WTC11 (cell line): ENCODE measurements around the gene AUP1. TPM values are rescaled to one million over a fixed set of nuclear protein-coding genes. Genes with fewer than 3 reads are reported as not detected.

Experiments
- ATAC-seq: fragments of 200-7000 bp; cut with Tn5 transposase; 2 replicates; pipeline ENCODE4 v1.10.0; 2021; ENCODE audit warnings: mild to moderate bottlenecking, moderate library complexity
- CTCF ChIA-PET: fragments of 300-600 bp; sonication (Branson Sonifier 250); formaldehyde crosslinking; loops from one replicate; lab custom pipeline; 2021; ENCODE audit warnings: antibody characterized with exemption; lab: Charles Lee
- POLR2A ChIA-PET: fragments of 350-600 bp; sonication (Branson Sonifier 250); formaldehyde crosslinking; loops from one replicate; lab custom pipeline; 2021; ENCODE audit warnings: antibody characterized with exemption; lab: Charles Lee
- DNase-seq: peaks from one replicate; pipeline ENCODE4 v3.0.0; 2021; ENCODE audit warnings: low spot score
- H3K27ac Mint-ChIP-seq: 2 replicates; pipeline ENCODE4 v1.8.0; 2021; ENCODE audit warnings: mixed read lengths
- H3K27me3 Mint-ChIP-seq: 2 replicates; pipeline ENCODE4 v1.8.0; 2021; ENCODE audit warnings: low read depth, mild to moderate bottlenecking, moderate library complexity, mixed read lengths
- H3K36me3 Mint-ChIP-seq: 2 replicates; pipeline ENCODE4 v1.8.0; 2021; ENCODE audit warnings: mixed read lengths
- H3K4me1 Mint-ChIP-seq: 2 replicates; pipeline ENCODE4 v1.8.0; 2022; ENCODE audit warnings: mixed read lengths
- H3K4me3 Mint-ChIP-seq: 2 replicates; pipeline ENCODE4 v1.8.0; 2021; ENCODE audit warnings: mild to moderate bottlenecking, moderate library complexity, mixed read lengths
- H3K9me3 Mint-ChIP-seq: 2 replicates; pipeline ENCODE4 v1.8.0; 2021; ENCODE audit warnings: mixed read lengths
- ELF4 ChIP-seq: sonication (generic); formaldehyde crosslinking; IDR thresholded peaks from 2 replicates; pipeline ENCODE4 v1.8.1; 2022; ENCODE audit warnings: low read depth, mild to moderate bottlenecking, moderate library complexity, missing genetic modification reagents
- FOXK1 ChIP-seq: sonication (generic); formaldehyde crosslinking; IDR thresholded peaks from 2 replicates; pipeline ENCODE4 v1.8.0; 2022; ENCODE audit warnings: mild to moderate bottlenecking, moderate library complexity, missing genetic modification reagents
- JUN ChIP-seq: sonication (generic); formaldehyde crosslinking; IDR thresholded peaks from 2 replicates; pipeline ENCODE4 v1.8.0; 2023; ENCODE audit warnings: mild to moderate bottlenecking, missing genetic modification reagents
- MYBL2 ChIP-seq: sonication (generic); formaldehyde crosslinking; IDR thresholded peaks from 2 replicates; pipeline ENCODE4 v1.8.1; 2023; ENCODE audit warnings: mild to moderate bottlenecking, moderate library complexity, missing genetic modification reagents
- NFE2L1 ChIP-seq: sonication (generic); formaldehyde crosslinking; IDR thresholded peaks from 2 replicates; pipeline ENCODE4 v1.8.1; 2023; ENCODE audit warnings: missing genetic modification reagents
- NFYB ChIP-seq: sonication (generic); formaldehyde crosslinking; conservative IDR thresholded peaks from 2 replicates; pipeline ENCODE4 v1.8.0; 2022; ENCODE audit warnings: low read depth, missing genetic modification reagents
- ZNF138 ChIP-seq: sonication (generic); formaldehyde crosslinking; conservative IDR thresholded peaks from 2 replicates; pipeline ENCODE4 v1.8.1; 2022; ENCODE audit warnings: mild to moderate bottlenecking, moderate library complexity, missing genetic modification reagents
- ZNF317 ChIP-seq: sonication (generic); formaldehyde crosslinking; IDR thresholded peaks from 2 replicates; pipeline ENCODE4 v1.8.1; 2023; ENCODE audit warnings: low read depth, mild to moderate bottlenecking, moderate library complexity, missing genetic modification reagents, borderline replicate concordance
- total RNA-seq: library from RNA; stranded (reverse); gene quantifications from 3 replicates; pipeline ENCODE4 v1.2.3, GENCODE V29; 2021
- TF ChIP-seq, protein P1 (sequence below): fragments of 250-450 bp; sonication (Bioruptor Pico); IDR thresholded peaks from 2 replicates; pipeline ENCODE4 v2.1.2; 2022; ENCODE audit warnings: mild to moderate bottlenecking, moderate library complexity
- TF ChIP-seq, protein P2 (sequence below): sonication (generic); formaldehyde crosslinking; IDR thresholded peaks from 2 replicates; pipeline ENCODE4 v1.8.1; 2023; ENCODE audit warnings: mild to moderate bottlenecking, missing genetic modification reagents
- TF ChIP-seq, protein P3 (sequence below): sonication (generic); formaldehyde crosslinking; IDR thresholded peaks from 2 replicates; pipeline ENCODE4 v1.8.1; 2023; ENCODE audit warnings: mild to moderate bottlenecking, missing genetic modification reagents, borderline replicate concordance
- TF ChIP-seq, protein P4 (sequence below): fragments of 250-450 bp; sonication (Bioruptor Pico); IDR thresholded peaks from 2 replicates; pipeline ENCODE4 v1.8.0; 2021; ENCODE audit warnings: mild to moderate bottlenecking
- TF ChIP-seq, protein P5 (sequence below): sonication (generic); formaldehyde crosslinking; IDR thresholded peaks from 2 replicates; pipeline ENCODE4 v1.8.1; 2022; ENCODE audit warnings: mild to moderate bottlenecking, missing genetic modification reagents, moderate library complexity, borderline replicate concordance

AUP1 gene
- total RNA-seq, 1 experiment from 2014 or later = 84.9 TPM

DNA sequence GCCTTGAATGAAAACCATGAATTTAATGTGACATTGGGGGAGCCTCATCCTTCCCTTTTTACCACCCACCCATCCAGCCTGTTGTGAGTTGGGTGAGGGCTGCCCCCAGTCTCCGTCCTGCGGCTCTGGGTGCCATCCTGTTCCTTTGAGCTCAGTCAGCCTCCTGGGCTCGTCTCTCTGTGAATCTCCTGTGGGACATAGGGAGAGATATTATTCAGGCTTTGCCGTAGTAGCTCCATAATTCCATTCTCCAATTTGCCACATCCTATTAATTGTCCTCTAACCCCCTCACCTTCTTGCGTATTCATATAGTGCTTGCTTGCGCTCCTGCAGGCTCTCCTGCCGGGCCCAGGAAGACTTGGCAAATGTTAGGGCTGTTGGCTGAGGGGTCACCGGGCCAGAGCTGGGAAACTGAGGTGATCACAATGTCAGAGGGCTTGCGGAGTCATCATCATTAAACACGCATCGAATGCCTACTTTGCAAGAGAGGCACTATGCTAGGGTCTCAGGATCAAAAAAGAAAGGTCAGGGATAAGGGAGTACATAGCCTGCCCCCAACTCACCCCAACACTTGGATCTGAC is 2.8 kb downstream of the AUP1 start:
- Mint-ChIP-seq H3K27me3 (peaks cover 21% of the 10 kb centered on the region), H3K4me3 (peak overlapping the region; percentile 41), H3K9me3 (0 out of 2 replicates have a peak, but pooled peaks cover 3% of the 10 kb centered on the region), H3K4me1 (peaks cover 14% of the 10 kb centered on the region), H3K27ac (no peak overlapping the region), H3K36me3 (peaks cover 21% of the 10 kb centered on the region)
- no peak for ATAC-seq
- ChIA-PET POLR2A (interaction anchor here (0.6 to 1.1 kb wide), 2 partner anchors 18 to 44 kb away, joined by 3 to 4 read pairs; partner anchors contain the start of genes CCDC142 and TTC31), CTCF (interaction anchor here (1.0 to 1.5 kb wide), 6 partner anchors 9 to 51 kb away, joined by 3 to 5 read pairs (median 4); partner anchors contain the start of genes CCDC142 and TTC31)
- DNase-seq = no peak
- TF ChIP-seq ELF4 (CRISPR knock-in tag) (no peak), JUN (no peak), MYBL2 (CRISPR knock-in tag) (no peak), NFYB (CRISPR knock-in tag) (no peak)
- TF ChIP-seq, protein P1, sequence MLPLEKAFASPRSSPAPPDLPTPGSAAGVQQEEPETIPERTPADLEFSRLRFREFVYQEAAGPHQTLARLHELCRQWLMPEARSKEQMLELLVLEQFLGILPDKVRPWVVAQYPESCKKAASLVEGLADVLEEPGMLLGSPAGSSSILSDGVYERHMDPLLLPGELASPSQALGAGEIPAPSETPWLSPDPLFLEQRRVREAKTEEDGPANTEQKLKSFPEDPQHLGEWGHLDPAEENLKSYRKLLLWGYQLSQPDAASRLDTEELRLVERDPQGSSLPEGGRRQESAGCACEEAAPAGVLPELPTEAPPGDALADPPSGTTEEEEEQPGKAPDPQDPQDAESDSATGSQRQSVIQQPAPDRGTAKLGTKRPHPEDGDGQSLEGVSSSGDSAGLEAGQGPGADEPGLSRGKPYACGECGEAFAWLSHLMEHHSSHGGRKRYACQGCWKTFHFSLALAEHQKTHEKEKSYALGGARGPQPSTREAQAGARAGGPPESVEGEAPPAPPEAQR (CRISPR knock-in tag) = no peak
- TF ChIP-seq, protein P2, sequence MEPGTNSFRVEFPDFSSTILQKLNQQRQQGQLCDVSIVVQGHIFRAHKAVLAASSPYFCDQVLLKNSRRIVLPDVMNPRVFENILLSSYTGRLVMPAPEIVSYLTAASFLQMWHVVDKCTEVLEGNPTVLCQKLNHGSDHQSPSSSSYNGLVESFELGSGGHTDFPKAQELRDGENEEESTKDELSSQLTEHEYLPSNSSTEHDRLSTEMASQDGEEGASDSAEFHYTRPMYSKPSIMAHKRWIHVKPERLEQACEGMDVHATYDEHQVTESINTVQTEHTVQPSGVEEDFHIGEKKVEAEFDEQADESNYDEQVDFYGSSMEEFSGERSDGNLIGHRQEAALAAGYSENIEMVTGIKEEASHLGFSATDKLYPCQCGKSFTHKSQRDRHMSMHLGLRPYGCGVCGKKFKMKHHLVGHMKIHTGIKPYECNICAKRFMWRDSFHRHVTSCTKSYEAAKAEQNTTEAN (CRISPR knock-in tag) = no peak
- TF ChIP-seq, protein P3, sequence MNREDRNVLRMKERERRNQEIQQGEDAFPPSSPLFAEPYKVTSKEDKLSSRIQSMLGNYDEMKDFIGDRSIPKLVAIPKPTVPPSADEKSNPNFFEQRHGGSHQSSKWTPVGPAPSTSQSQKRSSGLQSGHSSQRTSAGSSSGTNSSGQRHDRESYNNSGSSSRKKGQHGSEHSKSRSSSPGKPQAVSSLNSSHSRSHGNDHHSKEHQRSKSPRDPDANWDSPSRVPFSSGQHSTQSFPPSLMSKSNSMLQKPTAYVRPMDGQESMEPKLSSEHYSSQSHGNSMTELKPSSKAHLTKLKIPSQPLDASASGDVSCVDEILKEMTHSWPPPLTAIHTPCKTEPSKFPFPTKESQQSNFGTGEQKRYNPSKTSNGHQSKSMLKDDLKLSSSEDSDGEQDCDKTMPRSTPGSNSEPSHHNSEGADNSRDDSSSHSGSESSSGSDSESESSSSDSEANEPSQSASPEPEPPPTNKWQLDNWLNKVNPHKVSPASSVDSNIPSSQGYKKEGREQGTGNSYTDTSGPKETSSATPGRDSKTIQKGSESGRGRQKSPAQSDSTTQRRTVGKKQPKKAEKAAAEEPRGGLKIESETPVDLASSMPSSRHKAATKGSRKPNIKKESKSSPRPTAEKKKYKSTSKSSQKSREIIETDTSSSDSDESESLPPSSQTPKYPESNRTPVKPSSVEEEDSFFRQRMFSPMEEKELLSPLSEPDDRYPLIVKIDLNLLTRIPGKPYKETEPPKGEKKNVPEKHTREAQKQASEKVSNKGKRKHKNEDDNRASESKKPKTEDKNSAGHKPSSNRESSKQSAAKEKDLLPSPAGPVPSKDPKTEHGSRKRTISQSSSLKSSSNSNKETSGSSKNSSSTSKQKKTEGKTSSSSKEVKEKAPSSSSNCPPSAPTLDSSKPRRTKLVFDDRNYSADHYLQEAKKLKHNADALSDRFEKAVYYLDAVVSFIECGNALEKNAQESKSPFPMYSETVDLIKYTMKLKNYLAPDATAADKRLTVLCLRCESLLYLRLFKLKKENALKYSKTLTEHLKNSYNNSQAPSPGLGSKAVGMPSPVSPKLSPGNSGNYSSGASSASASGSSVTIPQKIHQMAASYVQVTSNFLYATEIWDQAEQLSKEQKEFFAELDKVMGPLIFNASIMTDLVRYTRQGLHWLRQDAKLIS (CRISPR knock-in tag) = no peak

DNA sequence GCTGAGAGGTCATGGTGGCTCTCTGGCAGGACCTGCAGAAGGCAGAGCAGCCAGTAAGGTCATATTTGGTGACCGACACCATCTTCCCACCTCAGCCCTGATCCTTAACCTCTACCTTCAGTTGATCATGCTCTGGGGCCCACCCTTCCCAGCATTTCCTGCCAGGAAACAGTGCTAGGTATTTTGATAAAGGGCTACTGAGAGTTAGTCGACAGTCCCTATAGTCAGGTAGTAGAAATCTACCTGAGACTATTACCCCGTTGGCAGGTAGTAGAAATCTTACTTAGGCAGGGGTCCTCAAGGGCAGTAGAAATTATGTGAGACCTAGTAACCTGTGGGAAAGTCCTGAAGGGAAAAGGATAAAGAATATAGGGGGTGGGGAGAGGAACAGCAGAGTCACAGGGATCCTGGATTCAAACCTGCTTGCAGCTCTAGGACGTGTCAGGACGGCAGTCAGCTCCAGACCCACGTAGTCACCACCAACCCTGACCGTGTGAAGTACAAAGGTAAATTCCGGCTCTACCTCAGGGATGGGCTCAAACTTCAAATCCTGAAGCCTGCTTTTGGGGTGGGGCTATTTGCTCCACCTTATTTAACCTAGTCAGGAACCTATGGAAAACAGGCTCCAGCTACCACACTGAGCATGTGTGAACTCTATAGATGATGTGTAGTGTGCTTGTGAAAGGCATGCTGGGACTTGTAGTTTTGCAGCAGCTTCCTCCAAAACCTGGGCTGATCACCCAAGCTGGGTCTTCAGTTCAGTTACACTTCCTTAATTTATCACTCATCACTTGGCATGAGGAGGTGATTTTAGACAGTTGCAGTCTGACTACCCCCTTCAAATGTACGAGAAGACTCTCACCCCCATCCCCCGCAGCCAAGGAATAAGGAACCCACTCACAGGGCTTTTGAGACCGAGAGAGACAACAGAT is 3.5 kb downstream of the AUP1 start, which contains the start of gene DQX1:
DQX1 (minus strand) TSS at position 515 of the 932 bp plus-strand sequence; CDS start at position 13, 502 bp downstream.
- peak within 1 kb of the TSS; percentile 41 for H3K4me3 Mint-ChIP-seq
- TF ChIP-seq FOXK1 (no peak), ZNF317 (CRISPR knock-in tag) (peak; percentile 98)
- DNase-seq (no peak), ATAC-seq (peak; percentile 21)
- peaks cover 21% of the 10 kb centered on the region for H3K36me3 Mint-ChIP-seq
- CTCF ChIA-PET = interaction anchor here (0.7 to 1.5 kb wide), 7 partner anchors 9 to 348 kb away, joined by 3 to 5 read pairs (median 4); partner anchors contain the start of genes CCDC142, MOB1A and TTC31
- POLR2A ChIA-PET = interaction anchor here (0.6 to 1.1 kb wide), 2 partner anchors 18 to 44 kb away, joined by 3 to 4 read pairs; partner anchors contain the start of genes CCDC142 and TTC31
- peaks cover 27% of the 10 kb centered on the region for H3K27me3 Mint-ChIP-seq
- peaks cover 14% of the 10 kb centered on the region for H3K4me1 Mint-ChIP-seq
- 0 out of 2 replicates have a peak, but pooled peaks cover 3% of the 10 kb centered on the region for H3K9me3 Mint-ChIP-seq
- peak within 1 kb of the TSS; percentile 60; the same call in 1 of the 2 replicates for H3K27ac Mint-ChIP-seq

DNA sequence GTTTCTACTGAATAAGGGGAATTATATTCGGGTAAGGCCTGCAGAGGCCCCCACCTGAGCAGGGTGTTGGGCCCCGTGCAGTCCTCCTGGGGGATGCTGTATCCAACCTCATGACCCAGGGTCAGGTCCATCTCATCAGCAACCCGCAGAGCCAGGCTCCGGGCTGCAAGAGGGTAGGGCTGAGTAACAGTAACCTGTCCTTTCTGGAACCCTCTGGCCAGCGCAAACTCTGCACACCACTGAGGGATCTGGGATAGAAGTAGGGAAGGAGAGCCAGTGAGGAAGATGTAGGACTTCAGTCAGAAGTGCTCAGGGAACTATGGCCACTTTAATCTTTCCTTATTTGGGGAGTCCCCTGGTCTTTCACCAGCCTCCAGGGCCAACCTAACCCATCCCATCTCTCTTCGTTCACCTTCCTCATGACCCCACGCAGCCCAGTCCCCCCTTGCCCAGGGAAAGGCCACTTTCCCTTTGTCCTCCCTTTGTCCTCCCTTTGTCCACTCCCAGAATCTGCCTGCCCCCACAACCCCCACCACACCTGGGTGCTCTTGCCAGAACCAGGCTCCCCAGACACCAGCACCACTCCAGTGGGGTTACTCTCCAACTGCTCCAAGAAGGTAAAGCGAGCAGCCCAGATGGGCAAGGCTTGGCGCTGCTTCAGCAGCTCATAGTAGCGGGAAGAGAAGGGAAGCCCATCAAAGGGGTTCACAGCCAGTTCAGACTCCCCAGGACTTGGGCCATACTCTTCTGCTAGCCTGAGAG is 4.4 kb downstream of the AUP1 start:
- H3K4me1 Mint-ChIP-seq = peaks cover 11% of the 10 kb centered on the region
- DNase-seq = no peak
- H3K27me3 Mint-ChIP-seq = peaks cover 36% of the 10 kb centered on the region
- no peak for ATAC-seq
- H3K9me3 Mint-ChIP-seq = 0 out of 2 replicates have a peak, but pooled peaks cover 3% of the 10 kb centered on the region
- no peak overlapping the region for H3K27ac Mint-ChIP-seq
- CTCF ChIA-PET = interaction anchor here (1.2 to 1.3 kb wide), 2 partner anchors 11 to 47 kb away, joined by 5 read pairs; no protein-coding TSS in a partner anchor
- POLR2A ChIA-PET = no interaction called here
- H3K4me3 Mint-ChIP-seq = no peak overlapping the region
- H3K36me3 Mint-ChIP-seq = peaks cover 21% of the 10 kb centered on the region
- TF ChIP-seq NFE2L1 (CRISPR knock-in tag) (no peak), ZNF138 (CRISPR knock-in tag) (no peak), MYBL2 (CRISPR knock-in tag) (no peak), JUN (no peak), FOXK1 (no peak)
- TF ChIP-seq, protein P4, sequence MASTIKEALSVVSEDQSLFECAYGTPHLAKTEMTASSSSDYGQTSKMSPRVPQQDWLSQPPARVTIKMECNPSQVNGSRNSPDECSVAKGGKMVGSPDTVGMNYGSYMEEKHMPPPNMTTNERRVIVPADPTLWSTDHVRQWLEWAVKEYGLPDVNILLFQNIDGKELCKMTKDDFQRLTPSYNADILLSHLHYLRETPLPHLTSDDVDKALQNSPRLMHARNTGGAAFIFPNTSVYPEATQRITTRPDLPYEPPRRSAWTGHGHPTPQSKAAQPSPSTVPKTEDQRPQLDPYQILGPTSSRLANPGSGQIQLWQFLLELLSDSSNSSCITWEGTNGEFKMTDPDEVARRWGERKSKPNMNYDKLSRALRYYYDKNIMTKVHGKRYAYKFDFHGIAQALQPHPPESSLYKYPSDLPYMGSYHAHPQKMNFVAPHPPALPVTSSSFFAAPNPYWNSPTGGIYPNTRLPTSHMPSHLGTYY (CRISPR knock-in tag) = no peak
- TF ChIP-seq, protein P5, sequence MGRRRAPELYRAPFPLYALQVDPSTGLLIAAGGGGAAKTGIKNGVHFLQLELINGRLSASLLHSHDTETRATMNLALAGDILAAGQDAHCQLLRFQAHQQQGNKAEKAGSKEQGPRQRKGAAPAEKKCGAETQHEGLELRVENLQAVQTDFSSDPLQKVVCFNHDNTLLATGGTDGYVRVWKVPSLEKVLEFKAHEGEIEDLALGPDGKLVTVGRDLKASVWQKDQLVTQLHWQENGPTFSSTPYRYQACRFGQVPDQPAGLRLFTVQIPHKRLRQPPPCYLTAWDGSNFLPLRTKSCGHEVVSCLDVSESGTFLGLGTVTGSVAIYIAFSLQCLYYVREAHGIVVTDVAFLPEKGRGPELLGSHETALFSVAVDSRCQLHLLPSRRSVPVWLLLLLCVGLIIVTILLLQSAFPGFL (CRISPR knock-in tag) = no peak
- TF ChIP-seq, protein P1 (CRISPR knock-in tag) = no peak
